Esophagus squamous epithelium (tissue), 5 donors: ENCODE measurements around the gene TNFAIP8L1. TPM values are rescaled to one million over a fixed set of nuclear protein-coding genes. Genes with fewer than 3 reads are reported as not detected.

Experiments
- DNase-seq: peaks from one replicate; lab custom pipeline; 2025; lab: John Stamatoyannopoulos, UW
- H3K27ac ChIP-seq, 4 donors: fragments of 200-600 bp; sonication (generic); one replicate each; pipeline ENCODE4 v1.5.1; 2016 to 2019; ENCODE audit warnings: mild to moderate bottlenecking in 1 of 4
- H3K27me3 ChIP-seq, 4 donors: fragments of 200-600 bp; sonication (generic); 1 replicate in 3 of 4; 2 replicates in 1 of 4; pipeline versions ENCODE4 v1.5.1 to v1.6.0; 2017 to 2021; ENCODE audit warnings: antibody characterized with exemption in 1 of 4
- H3K36me3 ChIP-seq, 3 donors: fragments of 200-600 bp; sonication (generic); one replicate each; pipeline ENCODE4 v1.5.1; 2016 to 2019
- H3K4me1 ChIP-seq, 3 donors: fragments of 200-600 bp; sonication (generic); one replicate each; pipeline ENCODE4 v1.5.1; 2017 to 2019
- H3K4me3 ChIP-seq, 4 donors: fragments of 200-600 bp; sonication (generic); 1 replicate in 3 of 4; 2 replicates in 1 of 4; pipeline ENCODE4 v1.5.1; 2016 to 2019; ENCODE audit warnings: mild to moderate bottlenecking in 2 of 4, moderate library complexity in 1 of 4
- H3K9me3 ChIP-seq, 3 donors: fragments of 200-600 bp; sonication (generic); one replicate each; pipeline ENCODE4 v1.5.1; 2016 to 2019
- CTCF ChIP-seq, 6 experiments: fragments of 450-650 bp in 4 of 6; fragments of 200-600 bp in 2 of 6; sonication (generic) in 2 of 6; IDR thresholded peaks; one replicate each; pipeline ENCODE4 v1.5.1; 2016 to 2019; ENCODE audit warnings: antibody characterized with exemption in 6 of 6, mild to moderate bottlenecking in 4 of 6, moderate library complexity in 4 of 6
- POLR2A ChIP-seq, 4 donors: fragments of 450-650 bp; IDR thresholded peaks; one replicate each; pipeline ENCODE4 v1.6.1; 2017; ENCODE audit warnings: antibody characterized with exemption in 4 of 4, mild to moderate bottlenecking in 4 of 4, moderate library complexity in 3 of 4
- WGBS, 2 donors: methylation state at CpG; one replicate each; pipeline ENCODE4 v1.1.5; 2018; 5-methylcytosine and 5-hydroxymethylcytosine counted together
- intact Hi-C: fragments of 100-400 bp; cut with DNase I; formaldehyde crosslinking; loops from one replicate; pipeline ENCODE4 v1.15.0; 2022
- total RNA-seq, 4 donors: library from RNA; depleted of rRNA; stranded (reverse); fragments of >200 nt; gene quantifications; one replicate each; pipeline ENCODE4 v1.1.0, GENCODE V29; 2016
- donor health status: DM: yes; HTN: yes; CAD: no.

Gene TNFAIP8L1
- total RNA-seq, 4 donors from 2014 or later = 3.6 to 6.2 (median 4.4) TPM

GRCh38 chr19:4622695-4623421 is 16.5 kb upstream of the TNFAIP8L1 start:
- Histone ChIP-seq H3K4me3 (no peak overlapping the region), H3K27me3 (peaks cover 0 to 57% (median 0%) of the 10 kb centered on the region in 4 donors), H3K27ac (no peak overlapping the region), H3K9me3 (no peaks in the 10 kb centered on the region), H3K4me1 (no peaks in the 10 kb centered on the region), H3K36me3 (no peaks in the 10 kb centered on the region)
- TF ChIP-seq CTCF (IDR thresholded peaks at IDR 0.05) (no peak), POLR2A (IDR thresholded peaks at IDR 0.05) (no peak)
- DNase-seq = no peak
- whole genome bisulfite sequencing, 2 donors = 27 to 48% methylated on average over 11 to 12 of the region's 12 CpGs
- intact Hi-C loops = no loop called here

GRCh38 chr19:4624301-4624700 is 15.0 kb upstream of the TNFAIP8L1 start:
- H3K27ac ChIP-seq = no peak overlapping the region
- intact Hi-C loops = no loop called here
- no peaks in the 10 kb centered on the region for H3K36me3 ChIP-seq
- DNase-seq = no peak
- H3K9me3 ChIP-seq = no peaks in the 10 kb centered on the region
- no peaks in the 10 kb centered on the region for H3K4me1 ChIP-seq
- peaks cover 0 to 66% (median 0%) of the 10 kb centered on the region in 4 donors for H3K27me3 ChIP-seq
- H3K4me3 ChIP-seq = no peak overlapping the region
- 69 to 73% methylated on average over 5 of the region's 5 CpGs for WGBS, 2 donors
- no peak for TF ChIP-seq POLR2A (IDR thresholded peaks at IDR 0.05)
- TF ChIP-seq CTCF (IDR thresholded peaks at IDR 0.05) = no peak

- Histone ChIP-seq H3K4me3 (no peak overlapping the region), H3K9me3 (no peaks in the 10 kb centered on the region), H3K27ac (no peak overlapping the region), H3K27me3 (peaks cover 0 to 61% (median 0%) of the 10 kb centered on the region in 4 donors), H3K4me1 (no peaks in the 10 kb centered on the region), H3K36me3 (no peaks in the 10 kb centered on the region)
- TF ChIP-seq POLR2A (IDR thresholded peaks at IDR 0.05) (no peak), CTCF (IDR thresholded peaks at IDR 0.05) (no peak)
- intact Hi-C loops = no loop called here
- DNase-seq = no peak
- WGBS, 2 donors = 38 to 50% methylated on average over 6 of the region's 6 CpGs
These were observed 14.5 kb upstream of the TNFAIP8L1 start for GRCh38 chr19:4624733-4625362.

- intact Hi-C loops = loop anchor here (5.0 kb wide), 1 partner anchor 56 kb away; no protein-coding TSS in a partner anchor
These were observed 6.0 kb upstream of the TNFAIP8L1 start for GRCh38 chr19:4633140-4633967.

More at GRCh38 chr19:4633140-4633967, 6.0 kb upstream of the TNFAIP8L1 start:
- WGBS, 2 donors = 23 to 35% methylated on average over 9 to 14 of the region's 14 CpGs
- DNase-seq = no peak
- H3K4me1 ChIP-seq = peaks cover 6 to 36% (median 19%) of the 10 kb centered on the region in 3 donors
- H3K27ac ChIP-seq = no peak overlapping the region
- H3K36me3 ChIP-seq = no peaks in the 10 kb centered on the region
- no peaks in the 10 kb centered on the region for H3K9me3 ChIP-seq
- no peak overlapping the region for H3K4me3 ChIP-seq
- H3K27me3 ChIP-seq = peaks cover 0 to 27% (median 0%) of the 10 kb centered on the region in 4 donors
- peak in 1 of 4 donors; percentile 9 for TF ChIP-seq POLR2A (IDR thresholded peaks at IDR 0.05)
- TF ChIP-seq CTCF (IDR thresholded peaks at IDR 0.05) = peak in 5 of 6 experiments; percentile 49 to 72 (median 64)
